ENCODE measurements around the gene MAFF.
A peak's percentile ranks its signal among the peaks of the same experiment; 100 is the strongest.

MAFF gene

DNA sequence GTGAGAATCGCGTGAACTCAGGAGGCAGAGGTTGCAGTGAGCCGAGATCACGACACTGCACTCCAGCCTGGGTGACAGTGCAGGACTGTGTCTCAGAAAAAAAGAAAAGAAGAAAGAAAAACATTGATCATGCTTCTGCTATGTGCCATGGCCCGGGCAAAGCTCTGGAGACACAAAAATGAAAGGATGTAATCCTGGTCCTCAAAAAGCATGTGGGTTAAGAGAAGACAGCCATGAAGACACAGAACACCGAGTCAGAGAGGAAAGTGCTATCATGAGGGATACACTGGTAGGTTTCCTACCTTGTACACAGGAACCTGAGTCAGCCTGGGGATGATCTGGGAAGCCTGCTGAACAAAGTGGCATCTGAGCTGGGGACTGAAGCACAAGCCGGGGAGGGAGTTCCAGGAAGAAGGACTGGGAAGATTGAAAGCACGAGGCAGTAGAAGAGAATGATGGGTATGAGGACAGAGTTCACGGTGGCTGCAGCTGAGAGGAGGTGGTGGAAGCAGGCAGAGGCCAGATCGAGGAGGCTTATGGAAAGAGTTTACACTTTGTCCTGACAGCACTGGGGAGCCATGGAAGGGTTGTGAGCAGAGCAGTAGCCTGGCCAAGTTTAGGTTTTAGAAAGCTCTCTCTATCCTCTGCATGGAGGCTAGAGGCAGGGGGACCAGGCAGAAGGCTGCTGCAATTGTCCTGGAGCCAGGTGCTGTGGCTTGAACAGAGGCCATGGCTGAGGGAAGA is 9.9 kb upstream of the MAFF start:
- no peak for TF ChIP-seq SPI1 (IDR thresholded peaks at IDR 0.05; ENCODE audit: borderline replicate concordance, low read depth)
- Histone ChIP-seq H3K4me3 (replicated peaks; ENCODE audit: insufficient read depth, low read length) (no peak overlapping the region), H3K27me3 (ENCODE audit: insufficient read depth, poor library complexity, severe bottlenecking) (no peaks in the 10 kb centered on the region), H3K27ac (replicated peaks) (no peak overlapping the region)
- no peak for DNase-seq (ENCODE audit: low read depth in 1 of 2, low spot score in 1 of 2)

GRCh38 chr22:38192475-38192863 is 9.3 kb upstream of the MAFF start:
- Histone ChIP-seq H3K27ac (replicated peaks) (no peak overlapping the region), H3K27me3 (ENCODE audit: insufficient read depth, poor library complexity, severe bottlenecking) (no peaks in the 10 kb centered on the region), H3K4me3 (replicated peaks; ENCODE audit: insufficient read depth, low read length) (no peak overlapping the region)
- DNase-seq (ENCODE audit: low read depth in 1 of 2, low spot score in 1 of 2), result no peak
- TF ChIP-seq GABPA (IDR thresholded peaks at IDR 0.05; ENCODE audit: low read depth) (no peak), REST (IDR thresholded peaks at IDR 0.05; ENCODE audit: insufficient replicate concordance, low read depth) (no peak), SPI1 (IDR thresholded peaks at IDR 0.05; ENCODE audit: borderline replicate concordance, low read depth) (no peak), POLR2AphosphoS5 (IDR thresholded peaks at IDR 0.05; ENCODE audit: low read depth) (no peak)
- TF ChIP-seq, protein P1, sequence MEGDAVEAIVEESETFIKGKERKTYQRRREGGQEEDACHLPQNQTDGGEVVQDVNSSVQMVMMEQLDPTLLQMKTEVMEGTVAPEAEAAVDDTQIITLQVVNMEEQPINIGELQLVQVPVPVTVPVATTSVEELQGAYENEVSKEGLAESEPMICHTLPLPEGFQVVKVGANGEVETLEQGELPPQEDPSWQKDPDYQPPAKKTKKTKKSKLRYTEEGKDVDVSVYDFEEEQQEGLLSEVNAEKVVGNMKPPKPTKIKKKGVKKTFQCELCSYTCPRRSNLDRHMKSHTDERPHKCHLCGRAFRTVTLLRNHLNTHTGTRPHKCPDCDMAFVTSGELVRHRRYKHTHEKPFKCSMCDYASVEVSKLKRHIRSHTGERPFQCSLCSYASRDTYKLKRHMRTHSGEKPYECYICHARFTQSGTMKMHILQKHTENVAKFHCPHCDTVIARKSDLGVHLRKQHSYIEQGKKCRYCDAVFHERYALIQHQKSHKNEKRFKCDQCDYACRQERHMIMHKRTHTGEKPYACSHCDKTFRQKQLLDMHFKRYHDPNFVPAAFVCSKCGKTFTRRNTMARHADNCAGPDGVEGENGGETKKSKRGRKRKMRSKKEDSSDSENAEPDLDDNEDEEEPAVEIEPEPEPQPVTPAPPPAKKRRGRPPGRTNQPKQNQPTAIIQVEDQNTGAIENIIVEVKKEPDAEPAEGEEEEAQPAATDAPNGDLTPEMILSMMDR (IDR thresholded peaks at IDR 0.05; ENCODE audit: insufficient read depth, low read length), result no peak

GRCh38 chr22:38193580-38193979 is 8.2 kb upstream of the MAFF start:
- no peak overlapping the region for H3K4me3 ChIP-seq (replicated peaks; ENCODE audit: insufficient read depth, low read length)
- peak in 1 of 2 experiments; percentile 53 for DNase-seq (ENCODE audit: low read depth in 1 of 2, low spot score in 1 of 2)
- no peaks in the 10 kb centered on the region for H3K27me3 ChIP-seq (ENCODE audit: insufficient read depth, poor library complexity, severe bottlenecking)
- no peak for TF ChIP-seq SPI1 (IDR thresholded peaks at IDR 0.05; ENCODE audit: borderline replicate concordance, low read depth)
- TF ChIP-seq, protein P1 (IDR thresholded peaks at IDR 0.05; ENCODE audit: insufficient read depth, low read length), result no peak
- TF ChIP-seq POLR2AphosphoS5 (IDR thresholded peaks at IDR 0.05; ENCODE audit: low read depth), result no peak
- TF ChIP-seq REST (IDR thresholded peaks at IDR 0.05; ENCODE audit: insufficient replicate concordance, low read depth), result no peak
- TF ChIP-seq GABPA (IDR thresholded peaks at IDR 0.05; ENCODE audit: low read depth), result no peak
- no peak overlapping the region for H3K27ac ChIP-seq (replicated peaks)

GRCh38 chr22:38196791-38197419 is 4.9 kb upstream of the MAFF start:
- TF ChIP-seq, protein P1 (IDR thresholded peaks at IDR 0.05; ENCODE audit: insufficient read depth, low read length), result no peak
- TF ChIP-seq GABPA (IDR thresholded peaks at IDR 0.05; ENCODE audit: low read depth), result no peak
- TF ChIP-seq REST (IDR thresholded peaks at IDR 0.05; ENCODE audit: insufficient replicate concordance, low read depth), result no peak
- no peak for TF ChIP-seq POLR2AphosphoS5 (IDR thresholded peaks at IDR 0.05; ENCODE audit: low read depth)
- TF ChIP-seq SPI1 (IDR thresholded peaks at IDR 0.05; ENCODE audit: borderline replicate concordance, low read depth), result no peak
- H3K27me3 ChIP-seq (ENCODE audit: insufficient read depth, poor library complexity, severe bottlenecking), result no peaks in the 10 kb centered on the region
- H3K4me3 ChIP-seq (replicated peaks; ENCODE audit: insufficient read depth, low read length), result no peak overlapping the region
- no peak for DNase-seq (ENCODE audit: low read depth in 1 of 2, low spot score in 1 of 2)
- H3K27ac ChIP-seq (replicated peaks), result no peak overlapping the region
